ENCODE results near the gene ADM. TPM values are rescaled to one million over a fixed set of nuclear protein-coding genes. Genes with fewer than 3 reads are reported as not detected.
"Not testable (repeated sequence)": the region's sequence is repeated elsewhere in the genome, so short reads cannot be mapped to it uniquely, and the experiment has no call there.

ADM gene, protein sequence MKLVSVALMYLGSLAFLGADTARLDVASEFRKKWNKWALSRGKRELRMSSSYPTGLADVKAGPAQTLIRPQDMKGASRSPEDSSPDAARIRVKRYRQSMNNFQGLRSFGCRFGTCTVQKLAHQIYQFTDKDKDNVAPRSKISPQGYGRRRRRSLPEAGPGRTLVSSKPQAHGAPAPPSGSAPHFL
- 536 and 925 TPM in 2 replicates for total RNA-seq

- peak; percentile 57 for TF ChIP-seq CTCF (IDR thresholded peaks at IDR 0.05; ENCODE audit: insufficient read depth, low read depth, low read length)
- DNase-seq (ENCODE audit: low read depth): peak; percentile 95
- peak within 1 kb of the TSS; percentile 92 for H3K4me3 ChIP-seq (ENCODE audit: low read depth, low read length)
Observed at GRCh38 chr11:10304495-10305261, at the start of gene ADM. Gene ADM (plus strand): TSS chr11:10305073. CDS start chr11:10305701, 628 bp downstream.

- peak; percentile 34 for DNase-seq (ENCODE audit: low read depth)
- TF ChIP-seq CTCF (IDR thresholded peaks at IDR 0.05; ENCODE audit: insufficient read depth, low read depth, low read length): no peak
- H3K4me3 ChIP-seq (ENCODE audit: low read depth, low read length): no peak overlapping the region
Observed at GRCh38 chr11:10255388-10256125, 49.3 kb upstream of the ADM start.

GRCh38 chr11:10257478-10257877 lies 47.4 kb upstream of the ADM start:
- no peak for DNase-seq (ENCODE audit: low read depth)
- TF ChIP-seq CTCF (IDR thresholded peaks at IDR 0.05; ENCODE audit: insufficient read depth, low read depth, low read length): no peak

DNA sequence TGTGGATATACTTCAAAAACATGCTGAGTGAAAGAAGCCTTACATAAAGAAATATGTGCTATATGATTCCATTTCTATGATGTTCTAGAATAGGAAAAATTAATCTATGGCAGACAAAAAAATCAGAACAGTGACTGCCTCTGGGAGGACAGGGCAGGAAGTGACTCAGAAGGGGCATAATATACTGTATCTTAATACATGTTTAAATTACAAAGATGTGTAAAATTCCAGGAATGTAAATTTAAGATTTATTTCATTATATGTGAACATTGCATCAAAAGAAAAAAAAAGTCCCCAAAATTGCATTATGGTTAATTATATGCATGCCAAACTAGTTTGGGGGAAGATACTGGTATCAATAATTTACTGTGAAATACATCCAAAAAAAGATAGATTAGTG lies 43.1 kb upstream of the ADM start:
- no peak for DNase-seq (ENCODE audit: low read depth)
- no peak overlapping the region for H3K4me3 ChIP-seq (ENCODE audit: low read depth, low read length)
- TF ChIP-seq CTCF (IDR thresholded peaks at IDR 0.05; ENCODE audit: insufficient read depth, low read depth, low read length): no peak

More at GRCh38 chr11:10257478-10257877, 47.4 kb upstream of the ADM start:
- no peak overlapping the region for H3K4me3 ChIP-seq (ENCODE audit: low read depth, low read length)

DNA sequence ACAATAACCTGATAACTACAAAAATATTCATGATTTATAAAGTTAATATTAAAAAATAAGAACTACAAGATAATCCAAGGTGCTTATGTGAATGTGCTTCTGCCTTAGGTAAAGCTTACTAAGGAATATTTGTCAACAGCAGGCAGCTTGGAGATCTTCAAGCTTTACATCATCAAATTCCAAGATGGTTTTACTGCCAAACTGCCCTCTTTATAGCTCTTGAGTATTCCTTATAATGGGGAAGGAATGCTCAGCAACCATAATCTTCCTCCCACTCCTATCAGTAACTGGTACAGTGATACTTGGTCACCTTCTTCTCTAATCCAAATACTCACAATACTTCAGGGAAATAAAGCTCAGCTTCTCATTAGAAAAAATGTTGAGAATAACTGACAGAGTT lies 40.9 kb upstream of the ADM start:
- no peak overlapping the region for H3K4me3 ChIP-seq (ENCODE audit: low read depth, low read length)
- DNase-seq (ENCODE audit: low read depth): peak; percentile 63
- TF ChIP-seq CTCF (IDR thresholded peaks at IDR 0.05; ENCODE audit: insufficient read depth, low read depth, low read length): no peak

DNA sequence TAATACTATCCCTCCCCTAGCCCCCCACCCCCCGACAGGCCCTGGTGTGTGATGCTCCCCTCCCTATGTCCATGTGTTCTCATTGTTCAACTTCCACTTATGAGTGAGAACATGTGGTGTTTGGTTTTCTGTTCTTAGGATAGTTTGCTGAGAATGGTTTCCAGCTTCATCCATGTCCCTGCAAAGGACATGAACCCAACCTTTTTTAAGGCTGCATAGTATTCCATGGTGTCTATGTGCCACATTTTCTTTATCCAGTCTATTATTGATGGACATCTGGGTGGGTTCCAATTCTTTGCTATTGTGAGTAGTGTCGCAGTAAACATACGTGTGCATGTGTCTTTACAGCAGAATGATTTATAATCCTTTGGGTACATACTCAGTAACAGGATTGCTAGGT lies 40.2 kb upstream of the ADM start:
- not testable (repeated sequence) for H3K4me3 ChIP-seq (ENCODE audit: low read depth, low read length); DNase-seq (ENCODE audit: low read depth)

DNA sequence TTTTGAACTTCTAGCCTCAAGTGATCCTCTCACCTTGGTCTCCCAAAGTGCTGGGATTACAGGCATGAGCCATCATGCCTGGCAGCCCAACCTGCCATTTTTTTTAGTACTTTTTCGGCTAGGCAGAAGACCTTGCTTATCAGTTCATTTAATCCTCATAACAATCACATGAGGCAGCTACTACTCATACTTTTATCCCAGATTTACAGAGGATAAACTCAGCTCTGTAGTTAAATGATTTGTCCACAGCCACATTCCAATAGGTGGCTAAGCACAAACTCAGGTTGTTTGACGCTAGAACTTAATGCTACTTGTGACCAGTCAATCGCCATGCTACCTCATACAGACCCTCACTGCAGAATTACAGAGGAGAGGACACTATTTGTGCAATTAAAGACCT lies 38.9 kb upstream of the ADM start:
- peak; percentile 24 for DNase-seq (ENCODE audit: low read depth)

More for the DNA sequence above, 38.9 kb upstream of the ADM start:
- no peak overlapping the region for H3K4me3 ChIP-seq (ENCODE audit: low read depth, low read length)
- no peak for TF ChIP-seq CTCF (IDR thresholded peaks at IDR 0.05; ENCODE audit: insufficient read depth, low read depth, low read length)

Data from fibroblast of villous mesenchyme (primary cell).